AG08395 (cell line): ENCODE results near the gene ROCK1.

ENCODE experiments used
- DNase-seq: peaks from one replicate; pipeline ENCODE4 v3.0.0; 2012; ENCODE audit warnings: mixed read lengths, low spot score

ROCK1 gene

DNA sequence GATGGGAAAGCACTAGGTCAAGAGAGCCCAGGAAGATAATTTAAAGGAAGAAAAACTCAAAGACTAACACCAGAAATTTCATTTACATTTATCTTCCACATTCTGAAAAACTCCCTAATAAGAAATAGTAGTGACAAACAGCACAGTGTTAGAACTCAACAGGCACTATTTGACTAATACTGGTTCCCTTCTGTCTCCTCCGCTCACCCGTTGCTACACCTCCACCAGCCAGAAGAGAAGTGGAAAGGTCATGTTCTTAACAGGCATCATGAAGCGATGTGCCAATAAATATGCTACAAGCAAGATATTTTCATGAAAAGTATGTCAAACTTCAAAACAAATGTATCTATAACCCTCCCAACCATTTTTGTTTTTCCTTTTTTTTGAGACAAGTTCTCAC, 5.7 kb downstream of the ROCK1 start:
- DNase-seq: no peak

DNA sequence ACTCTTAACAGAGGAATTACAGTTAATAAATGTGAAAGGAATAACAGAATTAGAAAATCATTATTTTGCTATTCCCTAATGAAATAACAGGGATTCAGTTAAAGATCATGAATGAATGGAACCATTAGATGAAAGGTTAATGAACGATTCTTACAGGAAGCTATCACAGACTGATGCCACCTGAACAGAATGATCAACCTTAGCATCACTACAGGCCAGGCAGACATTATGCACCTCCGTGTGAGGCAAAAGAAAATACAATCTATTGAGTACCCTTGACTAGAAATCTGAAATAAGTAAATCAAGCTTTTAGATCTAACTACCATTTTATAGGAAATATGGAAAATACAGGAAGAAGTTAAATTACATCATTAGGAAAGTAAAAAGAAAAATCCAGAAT, 10.4 kb downstream of the ROCK1 start:
- DNase-seq: no peak

DNA sequence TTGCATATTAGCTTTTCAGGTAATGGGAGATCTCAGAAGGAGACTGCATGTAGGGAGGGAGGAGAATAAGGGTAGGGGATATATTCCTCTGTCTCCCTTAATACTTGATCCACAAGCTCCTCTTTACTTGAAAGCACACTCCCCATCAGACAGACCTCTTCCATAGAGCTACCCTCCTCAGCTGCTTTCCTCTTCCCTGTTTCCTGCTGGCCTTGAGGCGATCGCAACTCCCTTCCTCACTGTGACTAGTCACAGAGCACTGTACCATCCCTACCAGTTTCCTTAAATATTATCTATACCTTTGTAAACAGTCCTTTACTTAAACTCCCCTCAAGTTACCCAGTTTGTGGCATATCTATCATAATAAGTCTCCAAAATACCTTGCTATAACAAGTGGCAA, 10.9 kb downstream of the ROCK1 start:
- DNase-seq: no peak

DNA sequence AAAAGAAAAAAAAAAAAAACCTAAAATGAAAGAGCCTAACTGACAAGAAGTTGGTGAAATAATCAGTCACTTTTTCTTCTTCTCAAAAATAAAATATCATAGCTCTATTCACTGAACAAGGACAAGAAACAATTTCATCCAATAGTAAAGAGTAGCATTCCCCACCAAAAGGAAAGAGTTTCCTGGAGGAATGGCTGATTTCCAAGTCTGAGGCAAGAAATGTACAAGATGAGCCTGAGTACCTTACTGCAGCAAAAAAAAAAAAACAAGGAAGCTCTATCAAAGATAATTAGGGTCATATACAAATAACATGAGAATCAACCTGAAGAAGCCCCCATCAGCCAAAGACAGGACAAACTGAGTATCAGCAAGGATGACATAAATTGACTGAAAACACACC, 11.5 kb downstream of the ROCK1 start:
- DNase-seq: peak; percentile 19

DNA sequence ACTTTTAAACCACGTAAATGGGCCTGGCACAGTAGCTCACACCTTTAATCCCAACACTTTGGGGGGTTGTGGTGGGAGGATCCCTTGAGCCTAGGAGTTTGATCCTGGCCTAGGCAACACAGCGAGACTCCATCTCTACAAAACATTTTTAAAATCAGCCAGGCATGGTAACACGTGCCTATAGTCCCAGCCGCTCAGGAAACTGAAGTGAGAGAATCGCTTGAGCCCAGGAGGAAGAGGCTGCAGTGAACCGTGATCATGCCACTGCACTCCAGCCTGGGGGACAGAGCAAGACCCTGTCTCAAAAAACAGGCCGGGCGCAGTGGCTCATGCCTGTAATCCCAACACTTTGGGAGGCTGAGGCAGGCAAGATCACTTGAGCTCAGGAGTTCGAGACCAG, 12.2 kb downstream of the ROCK1 start:
- DNase-seq: no peak

DNA sequence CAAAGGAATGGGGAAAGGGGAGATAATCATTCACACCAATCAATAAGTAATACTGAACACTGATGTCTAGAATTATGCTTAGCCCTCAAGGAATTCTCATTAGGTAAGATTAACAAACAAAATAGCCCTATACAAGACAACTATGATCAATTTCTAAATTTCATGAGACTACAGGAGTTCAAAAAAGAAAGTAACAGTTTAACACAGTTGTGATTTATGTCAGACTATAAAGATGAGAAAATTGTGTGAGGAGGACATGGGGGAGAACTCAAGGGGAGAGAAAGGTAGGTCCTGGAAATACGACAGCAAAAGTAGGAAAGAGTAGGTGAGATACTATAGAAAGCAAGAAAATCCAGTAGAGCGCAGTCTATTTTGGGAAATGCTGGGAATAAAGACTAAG, 14.9 kb downstream of the ROCK1 start:
- no peak for DNase-seq

DNA sequence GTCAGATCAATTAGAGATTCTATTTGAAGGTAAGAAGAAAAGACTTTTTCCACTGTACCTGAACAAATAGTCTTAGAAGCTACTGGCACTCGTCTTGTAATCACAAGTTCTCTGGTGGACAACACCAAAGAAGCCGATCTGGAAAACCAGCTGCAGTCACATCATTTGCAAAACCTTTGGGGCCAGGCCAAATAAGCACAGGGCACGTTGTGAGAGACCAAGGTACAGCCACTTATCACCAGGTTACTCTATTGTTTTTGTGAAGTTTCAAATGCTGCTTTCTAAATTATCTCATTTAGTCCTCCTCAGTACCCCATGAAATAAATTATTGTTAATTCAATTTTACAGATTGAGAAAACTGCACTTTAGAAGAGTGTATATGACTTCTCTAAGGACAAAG, 18.5 kb downstream of the ROCK1 start:
- no peak for DNase-seq

DNA sequence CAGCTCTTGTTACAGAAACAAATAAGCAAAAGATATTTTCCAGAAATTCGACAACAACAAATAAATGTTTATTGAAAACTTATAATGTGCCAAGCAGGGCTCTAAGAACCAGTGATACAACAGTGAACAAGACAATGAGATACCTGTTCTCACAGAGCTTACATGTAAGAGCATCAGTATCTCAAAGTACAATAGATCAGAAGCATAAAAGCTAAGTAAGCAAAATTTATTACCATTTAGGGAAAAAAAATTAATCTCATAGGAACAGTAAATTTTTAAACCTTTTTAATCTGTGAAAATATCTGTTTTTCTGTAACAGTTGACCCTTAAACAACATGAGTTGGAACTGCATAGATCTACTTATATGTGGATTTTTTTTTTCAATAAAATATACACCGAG, 20.9 kb downstream of the ROCK1 start:
- DNase-seq: no peak

DNA sequence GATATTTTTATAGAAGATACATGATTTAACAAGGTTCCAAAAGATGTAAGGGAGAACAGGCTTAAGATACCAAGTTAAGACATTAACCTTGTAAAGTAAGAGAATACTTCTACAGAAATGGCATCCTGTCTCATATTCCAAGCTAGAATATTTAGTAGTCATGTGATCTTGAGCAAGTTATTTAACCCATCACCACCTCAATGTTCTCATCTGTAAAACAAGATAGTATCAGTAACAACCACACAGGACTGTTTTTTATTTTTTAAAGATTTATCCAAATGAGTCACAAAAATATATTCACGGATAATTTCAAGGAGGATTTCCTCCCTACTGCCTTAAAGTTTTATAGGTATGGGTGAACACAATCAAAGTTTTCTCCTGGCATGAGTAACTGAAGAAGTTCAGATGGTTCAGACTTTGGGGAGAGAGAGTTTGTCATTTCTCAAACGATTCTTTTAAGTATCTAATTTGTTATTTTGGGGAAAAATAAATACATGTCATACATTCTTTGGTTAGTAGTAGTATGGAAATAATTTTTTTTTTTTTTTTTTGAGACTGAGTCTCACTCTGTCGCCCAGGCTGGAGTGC, 25.9 kb downstream of the ROCK1 start:
- no peak for DNase-seq

DNA sequence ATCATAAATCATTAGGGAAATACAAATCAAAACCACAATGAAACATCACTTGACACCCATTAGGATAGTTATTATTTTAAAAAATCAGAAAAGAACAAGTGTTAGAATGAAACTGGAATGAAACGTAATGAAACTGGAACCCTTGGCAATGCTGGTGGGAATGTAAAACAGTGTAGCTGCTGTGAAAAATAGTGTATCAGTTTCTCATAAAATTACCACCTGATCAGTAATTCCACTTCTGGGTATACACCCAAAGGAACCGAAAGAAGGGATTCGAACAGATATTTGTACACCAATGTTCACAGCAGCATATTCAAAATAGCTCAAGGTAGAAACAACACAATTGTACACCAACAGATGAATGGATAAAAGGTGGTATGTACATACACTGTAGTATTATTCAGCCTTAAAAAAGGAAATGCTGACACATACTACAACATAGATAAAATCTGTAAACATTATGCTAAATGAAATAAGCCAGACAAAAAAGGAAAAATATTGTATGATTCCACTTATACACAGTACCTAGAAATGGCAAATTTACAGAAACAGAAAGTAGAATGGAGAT, 27.0 kb downstream of the ROCK1 start:
- no peak for DNase-seq

DNA sequence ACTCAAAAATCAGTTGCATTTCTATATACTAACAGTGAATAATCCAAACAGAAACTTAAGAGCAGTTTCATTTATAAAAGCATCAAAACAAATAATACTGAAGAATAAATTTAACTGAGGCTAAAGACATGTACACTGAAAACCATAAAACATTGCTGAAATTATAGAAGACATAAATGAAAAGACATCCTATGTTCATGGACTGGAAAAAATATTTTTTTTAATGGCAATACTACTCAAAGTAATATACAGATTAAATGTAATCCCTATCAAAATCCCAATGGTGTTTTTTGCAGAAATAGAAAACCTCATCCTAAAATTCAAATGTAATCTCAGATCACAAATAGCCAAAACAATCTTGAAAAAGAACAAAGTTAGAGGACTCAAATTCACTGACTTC, 28.6 kb downstream of the ROCK1 start:
- DNase-seq: no peak

DNA sequence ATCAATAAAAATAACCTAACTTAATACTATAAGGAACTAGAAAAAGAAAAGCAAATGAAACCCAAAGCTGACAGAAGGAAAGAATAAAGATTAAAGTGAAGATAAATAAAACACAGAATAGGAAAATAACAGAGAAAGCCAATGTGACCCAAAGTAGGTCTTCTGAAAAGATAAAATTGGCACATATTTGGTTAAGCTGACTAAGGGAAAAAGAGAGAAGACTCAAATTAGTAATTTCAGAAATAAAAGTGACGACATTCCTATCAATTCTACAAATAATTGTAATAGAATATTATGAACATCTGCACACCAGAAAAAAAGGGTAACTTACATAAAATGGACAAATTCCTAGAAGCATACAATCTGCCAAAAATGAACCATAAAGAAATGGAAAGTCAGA, 30.2 kb downstream of the ROCK1 start:
- DNase-seq: no peak

DNA sequence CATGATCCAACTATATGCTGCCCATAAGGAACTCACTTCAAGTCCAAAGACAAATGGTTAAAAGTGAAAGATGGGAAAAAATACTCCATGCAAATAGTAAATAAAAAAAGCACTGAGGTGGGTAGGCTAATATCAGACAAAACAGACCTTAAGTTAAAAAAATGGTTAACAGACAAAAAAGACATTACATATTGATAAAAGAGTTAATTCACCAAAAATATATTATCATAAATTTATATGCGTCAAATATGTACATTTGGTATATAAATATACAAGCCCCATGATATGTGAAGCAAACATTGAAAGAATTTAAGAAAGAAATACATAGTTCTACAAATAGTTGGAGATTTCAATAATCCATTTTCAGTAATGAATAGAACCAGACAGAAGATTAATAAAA, 31.0 kb downstream of the ROCK1 start:
- DNase-seq: no peak

DNA sequence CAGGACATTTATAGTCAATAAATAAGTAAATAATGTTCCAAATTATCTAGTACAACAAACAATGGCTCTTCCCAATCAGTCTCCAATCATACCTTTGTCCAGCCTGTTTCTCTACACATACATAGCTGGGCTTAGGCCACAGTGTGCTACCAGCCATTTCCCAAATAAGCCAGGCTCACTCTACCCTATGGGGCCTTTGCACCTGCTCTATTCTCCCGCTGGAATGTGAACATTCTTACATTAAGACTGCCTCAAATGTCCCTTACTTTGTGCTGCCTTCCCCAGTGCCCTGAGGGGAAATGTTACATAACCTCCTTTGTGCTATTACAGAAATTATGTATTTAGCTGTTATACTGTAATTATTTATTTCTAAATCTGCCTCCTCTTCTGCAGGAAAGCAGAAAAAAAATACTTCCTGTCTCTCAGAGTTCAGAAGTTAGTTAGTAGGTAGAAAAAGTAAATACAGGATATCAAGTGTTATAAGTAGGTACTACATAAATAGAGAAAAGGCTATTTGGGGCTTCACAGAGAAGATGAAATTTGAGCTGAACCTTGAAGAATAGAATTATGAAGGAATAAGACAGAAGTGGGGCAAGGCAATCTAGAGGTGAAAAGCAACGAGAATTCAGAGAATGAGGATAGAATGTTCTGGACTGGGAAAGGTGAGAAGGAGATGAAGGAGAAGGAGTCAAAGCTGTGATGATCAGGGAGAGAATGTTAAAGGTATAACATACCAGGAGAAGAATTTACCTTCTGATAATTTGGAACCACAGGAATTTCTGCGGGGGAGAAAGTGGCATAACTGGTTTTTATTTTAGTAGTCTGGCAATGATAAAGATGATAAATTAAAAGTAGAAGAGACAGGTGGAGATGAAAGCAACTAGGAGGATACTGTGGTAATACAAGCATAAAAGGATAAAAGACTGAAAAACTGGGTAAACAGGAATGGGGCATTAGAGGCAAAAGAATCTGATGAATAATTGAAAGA, 37.0 kb downstream of the ROCK1 start:
- no peak for DNase-seq

DNA sequence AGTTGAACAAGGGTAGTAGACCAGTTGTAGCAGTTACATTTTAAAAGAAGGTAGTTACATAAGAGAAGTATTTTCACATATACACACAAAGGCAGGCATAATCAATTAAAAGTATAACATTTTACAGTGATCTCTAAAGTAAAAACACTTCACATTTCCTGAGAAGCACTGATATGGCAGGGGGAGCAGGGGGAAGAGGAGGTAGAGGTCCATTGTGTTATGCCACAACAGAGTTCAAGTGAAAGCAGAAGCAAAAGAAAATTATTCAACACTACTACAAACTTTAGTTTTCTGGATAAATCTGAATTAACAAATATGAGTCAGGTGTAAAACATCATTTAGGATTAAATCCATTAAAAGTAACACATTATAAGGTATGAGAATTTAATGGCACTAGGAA, 38.4 kb downstream of the ROCK1 start:
- no peak for DNase-seq

DNA sequence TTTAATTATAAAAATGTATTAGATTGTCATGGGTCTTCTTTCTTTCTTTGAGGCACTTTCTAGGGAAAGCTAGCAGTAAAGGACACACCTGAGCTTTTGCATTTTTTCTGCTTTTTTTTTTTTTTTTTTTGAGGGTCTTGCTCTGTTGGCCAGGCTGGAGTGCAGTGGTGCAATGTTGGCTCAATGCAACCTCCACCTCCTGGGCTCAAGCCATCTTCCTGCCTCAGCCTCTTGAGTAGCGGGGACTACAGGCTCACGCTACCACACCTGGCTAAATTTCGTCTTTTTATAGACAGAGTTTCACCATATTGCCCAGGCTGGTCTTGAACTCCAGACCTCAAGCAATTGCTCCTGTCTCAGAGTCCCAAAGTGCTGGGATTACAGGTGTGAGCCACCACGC, 40.5 kb downstream of the ROCK1 start:
- DNase-seq: no peak

DNA sequence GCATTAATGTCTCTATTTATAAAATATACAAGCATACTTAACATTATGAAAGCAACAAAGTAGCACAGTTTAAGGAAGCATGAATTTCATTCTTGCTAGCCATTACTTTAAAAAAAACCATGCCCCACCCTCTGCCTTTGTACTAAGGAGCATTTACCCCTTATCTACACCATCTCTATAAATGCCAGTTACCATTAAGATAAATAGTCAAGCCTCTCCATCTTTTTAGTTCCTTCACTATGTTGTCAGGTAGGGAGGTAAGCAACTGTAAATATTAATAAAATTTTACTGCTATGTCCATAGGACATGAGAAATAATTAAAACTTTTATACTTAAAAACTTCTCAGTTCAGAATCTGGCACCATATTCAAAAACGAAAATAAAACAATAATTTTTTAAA, 42.1 kb downstream of the ROCK1 start:
- DNase-seq: no peak

DNA sequence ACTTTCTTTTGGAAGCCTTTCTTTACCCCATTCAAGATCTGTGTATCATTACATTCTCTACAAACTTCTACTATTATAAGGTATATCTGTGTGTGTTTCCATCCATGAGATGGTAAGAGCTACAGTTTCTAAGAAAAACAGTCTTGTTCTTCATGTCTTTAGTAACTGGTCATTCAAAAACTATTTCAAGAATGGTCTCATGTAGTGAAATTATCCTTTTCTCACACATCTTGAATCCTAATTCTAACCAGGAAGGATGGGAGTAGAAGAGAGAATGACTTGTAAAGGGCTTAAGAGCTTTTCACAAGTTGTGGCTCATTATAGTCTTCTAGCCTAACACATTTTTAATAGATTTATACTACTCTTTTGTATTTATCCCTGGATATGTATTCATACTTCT, 47.3 kb downstream of the ROCK1 start:
- peak; percentile 36 for DNase-seq

DNA sequence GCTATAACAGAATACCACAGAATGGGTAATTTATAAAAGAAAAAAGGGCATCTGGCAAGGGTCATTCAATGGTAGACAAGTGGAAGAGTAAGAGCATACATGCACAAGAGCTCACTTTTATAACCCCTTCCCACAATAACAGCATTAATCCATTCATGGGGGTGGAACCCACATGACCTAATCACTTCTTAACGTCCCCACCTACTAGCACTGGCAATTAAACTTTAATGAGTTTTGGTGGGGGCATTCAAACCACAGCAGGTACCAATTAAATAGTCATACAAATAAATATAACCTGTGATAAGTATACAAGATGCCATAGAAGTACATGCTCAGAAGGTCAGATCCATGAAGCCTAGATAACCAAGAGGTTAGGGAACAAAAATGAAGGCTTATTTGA, 48.6 kb downstream of the ROCK1 start:
- no peak for DNase-seq

DNA sequence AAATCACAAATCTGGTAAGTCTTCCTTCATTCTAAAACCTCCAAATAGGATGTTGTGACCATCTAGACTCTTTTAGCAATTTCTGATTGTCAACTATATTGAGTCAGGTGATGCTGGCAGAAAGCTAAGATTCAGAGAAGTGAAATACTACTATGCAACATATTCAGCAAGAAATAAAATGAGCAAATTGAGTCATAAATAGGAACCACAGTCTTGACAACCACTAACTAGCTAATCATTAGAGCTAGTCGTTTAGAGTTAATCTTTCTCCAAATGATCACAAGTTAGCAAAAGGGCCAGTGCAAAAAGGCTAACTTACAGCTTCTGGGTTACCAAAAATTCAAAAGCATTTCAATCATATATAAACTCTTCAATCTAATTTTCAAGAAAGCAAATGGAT, 54.5 kb downstream of the ROCK1 start:
- no peak for DNase-seq

DNA sequence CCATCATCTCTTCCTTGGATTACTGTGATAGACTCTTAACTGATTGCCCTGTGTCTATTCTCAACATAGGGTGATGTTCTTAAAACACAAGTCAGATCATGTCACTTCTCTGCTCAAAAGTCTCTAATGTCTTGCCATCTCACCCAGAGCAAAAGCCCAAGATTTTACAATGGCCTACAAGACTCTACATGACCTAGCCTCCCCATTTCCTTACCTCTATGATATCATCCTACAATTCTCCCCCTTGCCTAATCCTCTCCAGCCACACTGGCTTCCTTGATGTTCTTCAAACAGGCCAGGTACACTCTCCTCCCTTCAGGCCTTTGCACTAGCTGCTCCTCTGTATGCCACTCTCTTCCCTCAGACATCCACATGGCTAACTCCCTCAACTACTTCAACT, 55.1 kb downstream of the ROCK1 start:
- DNase-seq: no peak

DNA sequence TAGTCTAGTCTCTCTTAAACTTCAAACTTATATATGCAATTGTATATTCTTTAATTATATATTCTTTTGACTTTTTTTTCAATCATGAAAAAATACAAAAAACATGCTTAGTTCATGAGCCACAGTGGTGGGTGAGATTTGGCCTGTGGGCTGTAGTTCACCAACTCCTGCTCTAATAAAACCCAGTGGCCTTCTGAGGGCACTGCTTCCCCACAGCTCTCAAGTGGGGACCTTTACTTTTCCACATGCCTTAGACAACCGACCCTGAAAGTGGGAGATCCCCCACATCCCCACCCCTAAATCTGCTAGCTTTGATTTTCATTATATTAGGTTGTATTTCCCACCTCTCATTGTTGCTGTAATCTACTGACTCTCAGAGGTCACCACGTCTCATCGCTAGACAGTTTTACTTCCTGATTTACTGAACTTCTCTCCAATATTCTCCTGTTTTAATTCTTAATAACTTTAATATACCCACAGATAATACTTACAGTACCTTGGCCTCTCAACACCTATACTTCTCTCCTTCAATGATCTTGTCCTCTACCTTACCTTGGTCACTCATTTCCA, 57.3 kb downstream of the ROCK1 start:
- no peak for DNase-seq

DNA sequence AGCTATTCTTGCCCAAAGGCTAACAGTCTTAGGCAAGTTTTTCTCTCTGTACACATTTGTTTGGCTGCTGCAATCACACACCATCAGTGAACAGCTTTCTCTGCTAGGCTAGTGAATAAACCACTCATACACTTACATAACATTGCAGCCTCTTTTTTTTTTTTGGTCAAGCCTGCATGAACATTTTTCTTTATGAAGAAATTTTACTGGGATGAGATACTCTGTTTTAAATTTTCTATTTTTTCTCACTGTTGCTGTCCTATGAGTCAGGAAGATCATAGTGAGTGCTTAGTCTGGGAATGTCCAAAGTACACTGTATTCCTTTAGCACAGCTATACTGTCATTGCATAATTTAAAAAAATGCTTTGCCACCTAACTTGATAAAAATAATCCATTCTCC, 58.5 kb downstream of the ROCK1 start:
- peak; percentile 87 for DNase-seq
